NCI-H1417 treated with DMSO at 0.1 percent for 48 hours (cell line): ENCODE measurements around the gene KISS1R.

Experiments
- DNase-seq: peaks from one replicate; lab custom pipeline; 2025; lab: John Stamatoyannopoulos, UW

The KISS1R gene

GRCh38 chr19:938233-938923 lies 21.2 kb downstream of the KISS1R start:
- no peak for DNase-seq

- DNase-seq: no peak
Measured at GRCh38 chr19:939439-939838, 22.3 kb downstream of the KISS1R start.

GRCh38 chr19:939922-940321 lies 22.8 kb downstream of the KISS1R start:
- DNase-seq: no peak

- no peak for DNase-seq
Measured at GRCh38 chr19:940591-941291, 23.6 kb downstream of the KISS1R start.

- DNase-seq: no peak
Measured at GRCh38 chr19:941292-942132, 24.4 kb downstream of the KISS1R start.

- no peak for DNase-seq
Measured at GRCh38 chr19:942133-942645, 25.1 kb downstream of the KISS1R start.

- DNase-seq: no peak
Measured at GRCh38 chr19:943551-944170, 26.5 kb downstream of the KISS1R start.

- no peak for DNase-seq
Measured at GRCh38 chr19:944171-944567, 27.0 kb downstream of the KISS1R start.

- no peak for DNase-seq
Measured at GRCh38 chr19:944663-945241, 27.6 kb downstream of the KISS1R start.

GRCh38 chr19:945401-946252 lies 28.5 kb downstream of the KISS1R start:
- DNase-seq: no peak

- no peak for DNase-seq
Measured at GRCh38 chr19:947090-947706, 30.1 kb downstream of the KISS1R start.

GRCh38 chr19:947707-948539 lies 30.8 kb downstream of the KISS1R start:
- no peak for DNase-seq

GRCh38 chr19:948842-949496 lies 31.8 kb downstream of the KISS1R start:
- no peak for DNase-seq

- no peak for DNase-seq
Measured at GRCh38 chr19:950352-951066, 33.4 kb downstream of the KISS1R start.

GRCh38 chr19:952049-952679 lies 35.0 kb downstream of the KISS1R start:
- no peak for DNase-seq

GRCh38 chr19:952680-953444 lies 35.7 kb downstream of the KISS1R start:
- no peak for DNase-seq
